ENCODE data around the gene CFAP410.

DNA sequence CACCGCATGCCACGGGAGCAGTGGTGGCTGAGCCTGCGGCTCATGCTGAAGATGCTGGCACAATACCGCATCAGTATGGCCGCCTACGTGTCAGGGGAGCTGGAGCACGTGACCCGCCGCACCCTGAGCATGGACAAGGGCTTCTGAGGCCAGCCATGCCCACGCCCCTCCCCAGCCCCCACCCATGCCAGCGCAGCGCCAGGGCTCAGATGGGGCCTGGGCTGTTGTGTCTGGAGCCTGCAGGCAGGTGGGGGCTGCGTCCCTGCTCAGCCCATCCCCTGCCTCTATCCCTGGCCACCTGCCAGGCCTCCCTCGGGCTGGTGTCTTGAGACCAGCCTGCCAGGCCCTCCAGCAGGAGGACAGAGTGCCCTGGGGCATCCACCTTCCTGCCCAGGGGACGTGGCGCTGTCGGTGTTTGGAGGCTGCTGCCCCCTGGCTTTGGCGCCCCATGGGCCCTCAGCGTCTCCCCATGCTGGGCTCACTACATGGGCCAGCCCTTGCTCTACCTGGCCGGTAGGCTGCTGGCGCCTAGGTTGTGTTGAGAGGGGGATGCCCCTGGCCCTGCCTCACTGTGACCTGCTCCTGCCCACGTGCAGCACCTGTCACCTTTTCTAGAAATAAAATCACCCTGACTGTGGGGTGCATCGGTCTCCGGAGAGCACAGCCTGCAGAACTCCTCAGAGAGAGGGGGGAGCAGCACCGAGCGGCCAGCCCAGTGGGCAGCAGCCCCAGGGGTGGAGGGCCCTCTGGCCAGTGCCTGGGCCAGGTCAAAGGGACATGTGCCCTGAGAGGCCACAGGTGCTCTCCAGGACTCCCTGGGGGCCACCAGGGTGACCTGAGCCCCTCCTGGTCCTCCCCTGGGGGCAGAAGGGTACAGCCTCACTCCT is 12.2 kb downstream of the CFAP410 start:
- TF ChIP-seq, protein P1, sequence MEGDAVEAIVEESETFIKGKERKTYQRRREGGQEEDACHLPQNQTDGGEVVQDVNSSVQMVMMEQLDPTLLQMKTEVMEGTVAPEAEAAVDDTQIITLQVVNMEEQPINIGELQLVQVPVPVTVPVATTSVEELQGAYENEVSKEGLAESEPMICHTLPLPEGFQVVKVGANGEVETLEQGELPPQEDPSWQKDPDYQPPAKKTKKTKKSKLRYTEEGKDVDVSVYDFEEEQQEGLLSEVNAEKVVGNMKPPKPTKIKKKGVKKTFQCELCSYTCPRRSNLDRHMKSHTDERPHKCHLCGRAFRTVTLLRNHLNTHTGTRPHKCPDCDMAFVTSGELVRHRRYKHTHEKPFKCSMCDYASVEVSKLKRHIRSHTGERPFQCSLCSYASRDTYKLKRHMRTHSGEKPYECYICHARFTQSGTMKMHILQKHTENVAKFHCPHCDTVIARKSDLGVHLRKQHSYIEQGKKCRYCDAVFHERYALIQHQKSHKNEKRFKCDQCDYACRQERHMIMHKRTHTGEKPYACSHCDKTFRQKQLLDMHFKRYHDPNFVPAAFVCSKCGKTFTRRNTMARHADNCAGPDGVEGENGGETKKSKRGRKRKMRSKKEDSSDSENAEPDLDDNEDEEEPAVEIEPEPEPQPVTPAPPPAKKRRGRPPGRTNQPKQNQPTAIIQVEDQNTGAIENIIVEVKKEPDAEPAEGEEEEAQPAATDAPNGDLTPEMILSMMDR (conservative IDR thresholded peaks at IDR 0.05; ENCODE audit: low read length): no peak
- TF ChIP-seq EZH2phosphoT487 (IDR thresholded peaks at IDR 0.05; ENCODE audit: borderline replicate concordance, low read depth, low read length): no peak

Data from OCI-LY7 (cell line).